HepG2 (cell line): ENCODE data around the gene DOK7. TPM values are rescaled to one million over a fixed set of nuclear protein-coding genes. Genes with fewer than 3 reads are reported as not detected.

Experiments
- ATAC-seq: fragments of 200-7000 bp; cut with Tn5 transposase; 3 replicates; pipeline ENCODE4 v1.9.1; 2020; ENCODE audit warnings: mild to moderate bottlenecking, moderate library complexity
- BruUV-seq: library from RNA; stranded (reverse); fragments of 400-500 nt; replicated peaks from 2 replicates; lab custom pipeline; 2021; lab: Mats Ljungman, UMichigan
- CTCF ChIA-PET: fragments of 300-600 bp; formaldehyde crosslinking; extraction: SDS; loops from one replicate; lab custom pipeline; 2021; ENCODE audit warnings: low total read pairs, inconsistent platforms, low intra/inter-chr PET ratio; lab: Yijun Ruan, JAX
- POLR2A ChIA-PET: fragments of 350-600 bp; sonication (Branson Sonifier 250); formaldehyde crosslinking; loops from one replicate; lab custom pipeline; 2020; ENCODE audit warnings: antibody characterized with exemption, inconsistent platforms; lab: Yijun Ruan, JAX
- DNase-seq: peaks from one replicate; pipeline ENCODE4 v3.0.0-alpha.2; 2015; ENCODE audit warnings: low spot score
- FAIRE-seq: peaks from 3 replicates; lab custom pipeline; 2011; peaks lifted over from hg19 to GRCh38; lab: Jason Lieb, UNC
- H2AFZ ChIP-seq: one replicate; pipeline ENCODE4 v1.6.1; 2011; ENCODE audit warnings: low read length, inconsistent platforms
- H3K27ac ChIP-seq: fragments of 300-600 bp; 3 replicates; pipeline ENCODE4 v1.8.0; 2011; ENCODE audit warnings: mixed run types, mild to moderate bottlenecking, mixed read lengths, low read length, inconsistent platforms; ENCODE audit not compliant: insufficient read depth; ENCODE audit errors: extremely low read length
- H3K27me3 ChIP-seq, 2 experiments: fragments of 200-600 bp in 1 of 2; 2 replicates in 1 of 2; 3 replicates in 1 of 2; pipeline versions ENCODE4 v1.6.0 to v1.8.0; 2011; ENCODE audit warnings: low read length in 2 of 2, mild to moderate bottlenecking in 2 of 2, moderate library complexity in 2 of 2, inconsistent platforms in 1 of 2; ENCODE audit not compliant: insufficient read depth in 2 of 2, control insufficient read depth in 1 of 2
- H3K36me3 ChIP-seq, 2 experiments: fragments of 200-600 bp in 1 of 2; replicated peaks in 1 of 2; 2 replicates in 1 of 2; 3 replicates in 1 of 2; pipeline versions ENCODE4 v1.5.1 to v1.8.0; 2011; ENCODE audit warnings: low read length in 2 of 2, inconsistent platforms in 1 of 2; ENCODE audit not compliant: insufficient read depth in 2 of 2, control insufficient read depth in 1 of 2
- H3K4me1 ChIP-seq: 2 replicates; pipeline ENCODE4 v1.5.1; 2012; ENCODE audit warnings: low read length, inconsistent platforms; ENCODE audit not compliant: insufficient read depth
- H3K4me2 ChIP-seq: 2 replicates; pipeline ENCODE4 v1.6.0; 2011; ENCODE audit warnings: low read depth, low read length, inconsistent platforms
- H3K4me3 ChIP-seq, 3 experiments: fragments of 200-600 bp in 1 of 3; sonication (generic), shearing (Covaris generic) in 1 of 3; replicated peaks in 1 of 3; 2 replicates each; pipeline ENCODE4 v1.5.1; 2011 to 2016; ENCODE audit warnings: low read length in 3 of 3, inconsistent platforms in 2 of 3, low read depth in 2 of 3, mild to moderate bottlenecking in 2 of 3, control low read depth in 1 of 3, mixed read lengths in 1 of 3; ENCODE audit not compliant: insufficient read depth in 1 of 3
- H3K79me2 ChIP-seq: one replicate; pipeline ENCODE4 v1.6.1; 2011; ENCODE audit warnings: low read length, inconsistent platforms; ENCODE audit not compliant: insufficient read depth
- H3K9ac ChIP-seq: 2 replicates; pipeline ENCODE4 v1.6.0; 2011; ENCODE audit warnings: mild to moderate bottlenecking, low read depth, low read length, inconsistent platforms; ENCODE audit not compliant: insufficient read depth
- H3K9me3 ChIP-seq: 2 replicates; pipeline ENCODE4 v1.5.1; 2012; ENCODE audit warnings: mild to moderate bottlenecking, low read length
- H4K20me1 ChIP-seq: 2 replicates; pipeline ENCODE4 v1.6.0; 2011; ENCODE audit warnings: inconsistent platforms, mild to moderate bottlenecking, low read length, moderate library complexity; ENCODE audit not compliant: insufficient read depth
- CREB1 ChIP-seq, 2 experiments: fragments of 450-650 bp in 1 of 2; IDR thresholded peaks; 2 replicates each; pipeline ENCODE4 v1.6.1; 2016 to 2017; ENCODE audit warnings: control low read depth in 1 of 2, mild to moderate bottlenecking in 1 of 2, missing compliant biosample characterization in 1 of 2, missing genetic modification characterization in 1 of 2
- EED ChIP-seq: sonication (generic); formaldehyde crosslinking; IDR thresholded peaks from 2 replicates; pipeline ENCODE4 v1.5.0; 2020; ENCODE audit warnings: mild to moderate bottlenecking, missing genetic modification reagents
- NRL ChIP-seq: sonication (generic); formaldehyde crosslinking; IDR thresholded peaks from 2 replicates; pipeline ENCODE4 v1.5.0; 2020; ENCODE audit warnings: missing genetic modification reagents, mild to moderate bottlenecking, moderate library complexity, borderline replicate concordance
- REPIN1 ChIP-seq: sonication (generic); formaldehyde crosslinking; IDR thresholded peaks from 2 replicates; pipeline ENCODE4 v1.8.0; 2022; ENCODE audit warnings: missing genetic modification reagents, low read depth, mild to moderate bottlenecking, borderline replicate concordance
- TEF ChIP-seq: sonication (generic); formaldehyde crosslinking; IDR thresholded peaks from 2 replicates; pipeline ENCODE4 v1.5.0; 2020; ENCODE audit warnings: missing genetic modification reagents
- ZNF10 ChIP-seq: sonication (generic); formaldehyde crosslinking; IDR thresholded peaks from 2 replicates; pipeline ENCODE4 v1.4.0; 2020; ENCODE audit warnings: mild to moderate bottlenecking, low read depth, missing genetic modification reagents, borderline replicate concordance
- ZNF207 ChIP-seq: fragments of 450-650 bp; IDR thresholded peaks from 2 replicates; pipeline ENCODE4 v1.6.1; 2016; ENCODE audit warnings: antibody characterized with exemption, borderline replicate concordance
- ZNF609 ChIP-seq: sonication (generic); formaldehyde crosslinking; IDR thresholded peaks from 2 replicates; pipeline ENCODE4 v1.4.0; 2020; ENCODE audit warnings: mild to moderate bottlenecking, missing genetic modification reagents, borderline replicate concordance
- ZNF670 ChIP-seq: sonication (generic); formaldehyde crosslinking; IDR thresholded peaks from 2 replicates; pipeline ENCODE4 v1.8.0; 2022; ENCODE audit warnings: mild to moderate bottlenecking, missing genetic modification reagents, borderline replicate concordance
- ZNF724P ChIP-seq: sonication (generic); formaldehyde crosslinking; IDR thresholded peaks from 2 replicates; pipeline ENCODE4 v1.8.0; 2022; ENCODE audit warnings: missing genetic modification reagents, borderline replicate concordance
- ZNF878 ChIP-seq: sonication (generic); formaldehyde crosslinking; IDR thresholded peaks from 2 replicates; pipeline ENCODE4 v1.8.1; 2023; ENCODE audit warnings: mild to moderate bottlenecking, missing genetic modification reagents, moderate library complexity
- ZSCAN30 ChIP-seq: sonication (generic); formaldehyde crosslinking; IDR thresholded peaks from 2 replicates; pipeline ENCODE4 v1.5.0; 2020; ENCODE audit warnings: mild to moderate bottlenecking, missing genetic modification reagents
- WGBS: methylation state at CpG from one replicate; pipeline ENCODE4 v1.1.6; 2017; ENCODE audit warnings: low lambda C conversion rate; 5-methylcytosine and 5-hydroxymethylcytosine counted together
- in situ Hi-C: cut with HindIII; loops from 2 replicates; pipeline ENCODE4 v1.10.0; 2017; ENCODE audit warnings: low pct_unique_long_range_greater_than_20kb; ENCODE audit not compliant: extremely low pct_ligation_motif_present
- intact Hi-C: fragments of 100-400 bp; cut with micrococcal nuclease; formaldehyde crosslinking; loops from one replicate; pipeline ENCODE4 v1.10.0; 2022; ENCODE audit not compliant: unreplicated experiment
- polyA plus RNA-seq, 8 experiments: library from polyadenylated mRNA; depleted of rRNA in 3 of 8; stranded (reverse) in 7 of 8; unstranded in 1 of 8; fragments of >200 nt; fragmentation: Illumina TruSeq in 4 of 8; extraction: Trizol in 4 of 8; gene quantifications; 2 replicates each; pipeline versions ENCODE4 v1.2.1 to v1.2.3, GENCODE V29; 2011 to 2016; ENCODE audit warnings: low read depth in 4 of 8, missing spikeins in 1 of 8, mixed read lengths in 1 of 8; ENCODE audit not compliant: insufficient read depth in 1 of 8
- total RNA-seq, 5 experiments: library from RNA; depleted of rRNA; stranded (reverse); fragments of >200 nt; fragmentation: Illumina TruSeq; extraction: Trizol; gene quantifications; 2 replicates each; pipeline ENCODE4 v1.2.3, GENCODE V29; 2016; ENCODE audit warnings: low read depth in 1 of 5

Gene DOK7
- total and polyA plus RNA-seq, 2 of the 13 experiments (the other 11 are each of a cell fraction or from before 2014, with no cell fraction given) = 0.03 to 0.07 TPM

- BruUV-seq = no TSS peak
- Histone ChIP-seq H3K27me3 (no peaks in the 10 kb centered on the region), H3K79me2 (no peaks in the 10 kb centered on the region), H3K9me3 (no peaks in the 10 kb centered on the region), H3K4me2 (no peak overlapping the region), H3K4me1 (no peaks in the 10 kb centered on the region), H3K4me3 (no peak overlapping the region), H3K36me3 (peaks cover 44 to 79% of the 10 kb centered on the region in 2 experiments), H3K9ac (no peak overlapping the region), H2AFZ (no peak overlapping the region), H4K20me1 (no peaks in the 10 kb centered on the region), H3K27ac (no peak overlapping the region)
- POLR2A ChIA-PET = no interaction called here
- CTCF ChIA-PET = no interaction called here
- intact Hi-C loops = no loop called here
- WGBS = 96% methylated on average over 21 of the region's 23 CpGs
- in situ Hi-C loops = no loop called here
- TF ChIP-seq ZNF670 (CRISPR knock-in tag) = no peak
- TF ChIP-seq NRL (CRISPR knock-in tag) = no peak
- no peak for TF ChIP-seq TEF (CRISPR knock-in tag)
- no peak for TF ChIP-seq REPIN1 (CRISPR knock-in tag)
- TF ChIP-seq EED = no peak
- TF ChIP-seq ZNF878 = no peak
- TF ChIP-seq CREB1 (IDR thresholded peaks at IDR 0.05) = no peak
- no peak for TF ChIP-seq CREB1 (CRISPR knock-in tag; IDR thresholded peaks at IDR 0.05)
- TF ChIP-seq ZNF10 (CRISPR knock-in tag) = no peak
- TF ChIP-seq ZNF207 = no peak
- no peak for TF ChIP-seq ZNF724P
- no peak for TF ChIP-seq ZSCAN30 (CRISPR knock-in tag)
- TF ChIP-seq ZNF609 (CRISPR knock-in tag) = no peak
- ATAC-seq = no peak
- DNase-seq = no peak
- FAIRE-seq = no peak
These were observed 56.6 kb downstream of the DOK7 start for GRCh38 chr4:3519468-3520264.
